GM21737 (cell line): ENCODE measurements around the gene ARSG.
"Not testable (repeated sequence)": the region's sequence is repeated elsewhere in the genome, so short reads cannot be mapped to it uniquely, and the experiment has no call there.

Source experiments
- ATAC-seq: cut with Tn5 transposase; IDR thresholded peaks from one replicate; pipeline ENCODE4 v1.9.1; 2021; ENCODE audit warnings: mild to moderate bottlenecking, moderate library complexity; ENCODE audit not compliant: unreplicated experiment

ARSG gene

GRCh38 chr17:68302666-68303065 is 11.4 kb downstream of the ARSG start:
- ATAC-seq: no peak

GRCh38 chr17:68304706-68305105 is 13.4 kb downstream of the ARSG start:
- no peak for ATAC-seq

- ATAC-seq: no peak
Observed at GRCh38 chr17:68305142-68305541, 13.8 kb downstream of the ARSG start.

- no peak for ATAC-seq
Observed at GRCh38 chr17:68306819-68307218, 15.5 kb downstream of the ARSG start.

DNA sequence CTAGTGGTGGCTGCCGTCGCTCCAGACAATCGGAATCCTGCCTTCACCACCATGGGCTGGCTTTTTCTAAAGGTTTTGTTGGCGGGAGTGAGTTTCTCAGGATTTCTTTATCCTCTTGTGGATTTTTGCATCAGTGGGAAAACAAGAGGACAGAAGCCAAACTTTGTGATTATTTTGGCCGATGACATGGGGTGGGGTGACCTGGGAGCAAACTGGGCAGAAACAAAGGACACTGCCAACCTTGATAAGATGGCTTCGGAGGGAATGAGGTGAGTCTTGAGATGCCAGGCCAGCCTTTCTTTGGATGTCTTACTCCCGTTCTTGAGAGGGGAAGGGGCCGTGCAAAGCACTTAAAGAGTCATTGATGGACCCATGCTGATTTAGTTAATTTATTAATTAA is 16.1 kb downstream of the ARSG start:
- no peak for ATAC-seq

DNA sequence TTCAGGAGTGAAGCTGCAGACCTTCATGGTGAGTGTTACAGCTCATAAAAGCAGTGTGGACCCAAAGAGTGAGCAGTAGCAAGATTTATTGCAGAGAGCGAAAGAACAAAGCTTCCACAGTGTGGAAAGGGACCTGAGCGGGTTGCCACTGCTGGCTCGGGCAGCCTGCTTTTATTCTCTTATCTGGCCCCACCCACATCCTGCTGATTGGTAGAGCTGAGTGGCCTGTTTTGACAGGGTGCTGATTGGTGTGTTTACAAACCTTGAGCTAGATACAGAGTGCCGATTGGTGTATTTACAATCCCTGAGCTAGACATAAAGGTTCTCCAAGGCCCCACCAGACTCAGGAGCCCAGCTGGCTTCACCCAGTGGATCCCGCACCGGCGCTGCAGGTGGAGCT is 17.2 kb downstream of the ARSG start:
- ATAC-seq: not testable (repeated sequence)

GRCh38 chr17:68309066-68309670 is 17.9 kb downstream of the ARSG start:
- ATAC-seq: not testable (repeated sequence)

DNA sequence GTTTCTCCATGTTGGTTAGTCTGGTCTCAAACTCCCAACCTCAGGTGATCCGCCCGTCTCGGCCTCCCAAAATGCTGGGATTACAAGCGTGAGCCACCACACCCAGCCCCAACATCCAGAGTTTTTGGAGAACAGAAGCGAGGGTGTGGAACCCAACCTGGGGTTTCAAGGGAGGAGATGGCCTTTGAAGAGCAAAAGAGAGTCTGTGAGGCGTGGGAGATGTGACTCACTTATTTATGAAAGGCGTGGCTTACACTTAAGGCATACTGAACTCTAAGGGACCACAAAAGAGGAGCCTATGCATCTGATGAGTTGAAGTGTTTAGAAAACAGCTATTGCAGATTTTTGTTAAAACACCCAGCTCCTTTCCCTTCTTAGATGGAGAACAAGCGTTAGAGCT is 18.9 kb downstream of the ARSG start:
- ATAC-seq: no peak

GRCh38 chr17:68314916-68315535 is 23.7 kb downstream of the ARSG start:
- ATAC-seq: no peak

DNA sequence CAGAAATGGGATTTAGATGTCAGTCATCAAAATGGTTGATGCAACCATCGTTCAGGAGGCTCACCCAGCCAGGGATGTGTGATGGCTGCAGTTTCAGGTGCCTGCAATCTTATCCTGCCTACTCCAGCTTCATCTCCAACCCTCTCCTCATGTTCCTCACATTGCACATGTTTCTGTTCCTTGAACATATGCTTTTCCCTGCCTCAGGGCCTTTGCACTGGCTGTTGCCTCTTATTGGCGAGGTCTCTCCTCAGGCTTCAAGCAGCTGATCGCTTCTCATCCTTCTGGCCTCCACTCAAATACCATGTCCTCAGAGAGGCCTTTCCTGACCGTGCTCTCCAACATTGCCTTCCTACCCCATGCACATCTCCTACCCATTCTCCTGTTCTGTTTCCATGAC is 24.6 kb downstream of the ARSG start:
- ATAC-seq: no peak

DNA sequence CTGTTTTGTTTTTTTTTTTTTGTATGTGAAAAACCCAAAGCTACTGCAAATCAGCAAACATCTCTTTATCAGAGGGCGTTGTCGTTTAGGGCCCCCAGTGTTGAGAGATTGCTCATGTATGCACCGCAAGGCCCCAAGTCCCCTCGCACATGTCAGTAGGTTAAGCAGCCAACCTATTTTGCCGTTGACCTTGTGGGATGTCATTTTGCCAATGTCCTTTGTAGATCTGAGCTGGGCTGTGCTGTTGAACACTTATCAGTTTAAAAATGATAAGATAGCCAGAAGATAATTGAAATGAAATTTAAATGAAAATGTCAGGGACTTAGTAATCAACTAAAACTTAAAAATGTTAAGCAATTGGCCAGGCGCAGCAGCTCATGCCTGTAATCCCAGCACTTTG is 26.2 kb downstream of the ARSG start:
- ATAC-seq: no peak

GRCh38 chr17:68318103-68318991 is 27.1 kb downstream of the ARSG start:
- ATAC-seq: no peak

- ATAC-seq: no peak
Observed at GRCh38 chr17:68319410-68320162, 28.3 kb downstream of the ARSG start.

GRCh38 chr17:68320311-68320865 is 29.1 kb downstream of the ARSG start:
- no peak for ATAC-seq

- no peak for ATAC-seq
Observed at GRCh38 chr17:68320943-68321555, 29.8 kb downstream of the ARSG start.

GRCh38 chr17:68321556-68321954 is 30.3 kb downstream of the ARSG start:
- no peak for ATAC-seq

DNA sequence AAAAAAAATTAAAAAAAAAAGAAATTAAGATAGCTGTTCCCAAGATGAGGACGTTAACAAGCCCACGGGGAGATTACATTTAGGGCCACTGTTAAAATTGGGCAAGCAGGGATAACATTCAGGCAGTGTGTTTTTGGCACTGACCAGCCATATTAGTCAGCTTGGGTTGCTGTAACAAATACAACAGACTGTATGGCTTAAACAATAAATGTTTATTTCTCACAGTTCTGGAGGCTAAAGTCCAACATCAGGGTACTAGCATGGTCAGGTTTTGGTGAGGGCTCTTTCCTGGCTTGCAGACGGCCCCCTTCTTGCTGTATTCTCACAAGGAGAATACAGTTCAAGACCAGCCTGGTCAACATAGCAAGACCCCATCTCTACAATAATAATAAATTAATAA is 31.3 kb downstream of the ARSG start:
- ATAC-seq: no peak

- ATAC-seq: no peak
Observed at GRCh38 chr17:68324114-68324513, 32.8 kb downstream of the ARSG start.

GRCh38 chr17:68324654-68325336 is 33.5 kb downstream of the ARSG start:
- no peak for ATAC-seq

DNA sequence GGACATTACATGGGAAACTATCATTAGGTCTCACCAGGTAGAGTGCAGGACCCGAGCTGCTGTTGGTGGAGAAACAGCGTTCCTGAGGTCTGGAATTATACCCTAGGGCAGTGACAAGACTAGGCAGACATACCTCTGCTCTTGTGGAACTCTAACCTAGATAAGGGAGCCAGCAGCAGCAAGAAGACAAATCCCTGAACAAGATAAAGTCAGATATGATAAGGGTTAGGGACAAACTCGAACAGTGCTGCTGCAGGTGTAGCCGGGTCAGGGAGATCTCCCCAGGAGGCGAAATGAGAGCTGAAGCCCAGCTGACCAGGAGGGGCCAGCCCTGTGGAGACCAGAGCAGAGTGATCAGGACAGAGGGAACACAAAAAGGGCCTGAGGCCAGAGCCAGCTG is 34.7 kb downstream of the ARSG start:
- no peak for ATAC-seq
